Glomerular visceral epithelial cell (primary cell): ENCODE data around the gene NBEAL1.
A peak's percentile ranks its signal among the peaks of the same experiment; 100 is the strongest.
"Not testable (repeated sequence)": the region's sequence is repeated elsewhere in the genome, so short reads cannot be mapped to it uniquely, and the experiment has no call there.

Source experiments
- DNase-seq: peaks from one replicate; pipeline ENCODE4 v3.0.0-alpha.2; 2016; ENCODE audit errors: extremely low spot score

The NBEAL1 gene

GRCh38 chr2:203014456-203015199 is at the start of gene NBEAL1:
TSS of gene NBEAL1 (plus strand) at chr2:203014875. CDS start at chr2:203016385, 1,510 bp downstream.
- peak; percentile 99 for DNase-seq

DNA sequence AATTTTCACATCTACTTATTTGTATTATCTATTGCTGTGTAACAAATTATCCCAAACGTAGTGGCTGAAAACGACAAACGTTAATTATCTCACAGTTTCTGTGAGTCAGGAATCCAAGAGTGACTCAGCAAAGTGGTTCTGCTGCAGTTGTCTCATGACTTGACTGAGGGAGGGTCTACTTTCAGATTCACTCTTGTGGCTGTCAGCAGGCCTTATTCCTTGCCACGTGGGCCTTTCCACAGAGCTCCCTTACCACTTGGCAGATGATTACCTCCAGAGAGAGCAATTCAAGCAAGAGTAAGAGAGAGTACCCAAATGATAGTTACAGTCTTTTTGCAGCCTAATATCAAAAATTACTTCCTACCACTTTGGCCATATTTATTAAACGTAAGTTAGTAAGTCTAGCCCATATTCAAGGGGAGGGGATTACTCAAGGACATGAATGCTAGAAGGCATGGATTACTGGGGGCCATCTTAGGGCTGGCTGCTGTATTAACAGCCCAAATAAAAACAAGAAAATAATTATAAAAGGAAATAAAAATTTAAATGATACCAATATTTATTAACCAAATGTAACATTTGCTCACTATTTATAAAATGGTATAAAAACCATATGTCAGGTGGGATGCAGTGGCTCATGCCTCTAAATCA is 48.7 kb upstream of the NBEAL1 start:
- DNase-seq: peak; percentile 61

DNA sequence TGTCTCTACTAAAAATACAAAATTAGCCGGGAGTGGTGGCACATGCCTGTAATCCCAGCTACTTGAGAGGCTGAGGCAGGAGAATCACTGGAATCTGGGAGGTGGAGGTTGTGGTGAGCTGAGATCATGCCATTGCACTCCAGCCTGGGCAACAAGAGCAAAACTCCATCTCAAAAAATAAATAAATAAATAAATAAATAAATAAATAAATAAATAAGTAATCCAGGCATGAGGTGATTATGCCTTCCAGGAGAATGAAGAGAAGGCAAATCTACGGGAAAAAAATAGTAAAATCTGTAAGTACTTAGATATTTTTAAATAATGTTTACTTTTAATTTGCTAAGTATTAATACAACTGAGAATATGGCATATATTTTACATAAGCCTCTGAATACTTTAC is 45.3 kb upstream of the NBEAL1 start:
- DNase-seq: not testable (repeated sequence)

- no peak for DNase-seq
Observed at GRCh38 chr2:202976809-202977208, 37.9 kb upstream of the NBEAL1 start.

DNA sequence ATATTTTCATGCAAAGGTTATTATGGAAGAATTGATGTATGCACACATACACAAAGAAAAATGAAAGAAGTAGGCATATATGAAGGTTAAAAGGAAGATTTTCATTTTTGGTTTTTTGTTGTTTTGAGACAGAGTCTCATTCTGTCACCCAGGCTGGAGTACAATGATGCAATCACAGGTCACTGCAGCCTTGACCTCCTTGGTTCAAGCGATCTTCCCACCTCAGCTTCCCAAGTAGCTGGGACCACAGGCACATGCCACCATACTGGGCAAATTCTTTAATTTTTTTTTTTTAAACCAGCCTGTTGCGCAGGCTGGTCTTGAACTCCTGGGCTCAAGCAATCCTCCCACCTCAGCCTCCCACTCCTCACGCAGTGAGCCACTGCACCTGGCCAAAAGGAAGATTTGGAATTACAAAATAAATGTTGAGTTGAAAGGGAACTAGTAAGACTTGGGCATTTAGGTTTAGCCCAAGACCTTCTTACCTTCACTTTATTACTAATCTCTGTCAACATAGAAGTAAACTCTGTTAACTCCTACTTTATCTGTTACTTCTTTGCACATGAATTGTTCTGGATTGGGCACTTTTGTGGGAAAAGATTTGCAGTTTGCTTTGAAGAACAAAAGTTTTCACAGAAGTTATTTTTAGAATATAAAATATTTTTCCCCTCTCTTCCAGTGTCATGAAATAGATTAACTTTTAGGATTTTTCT is 31.7 kb upstream of the NBEAL1 start:
- DNase-seq: no peak

DNA sequence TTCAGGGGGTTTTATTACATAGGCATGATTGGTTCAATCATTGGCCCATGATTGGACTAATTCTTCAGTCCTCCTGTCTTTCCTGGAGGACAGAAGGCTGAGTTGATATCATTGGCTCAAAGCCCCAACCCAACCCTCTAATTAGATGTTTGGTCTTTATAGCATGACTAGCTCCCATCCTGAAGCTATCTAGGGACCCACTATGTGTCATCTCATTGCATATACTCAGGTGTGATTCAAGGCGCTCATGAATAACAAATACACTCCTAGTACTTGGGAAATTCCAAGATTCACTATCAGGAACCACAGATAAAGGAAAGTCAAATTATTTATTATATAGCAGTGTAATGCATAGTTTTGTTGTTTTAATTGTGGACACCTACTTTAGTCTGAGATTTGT is 24.9 kb upstream of the NBEAL1 start:
- DNase-seq: no peak

DNA sequence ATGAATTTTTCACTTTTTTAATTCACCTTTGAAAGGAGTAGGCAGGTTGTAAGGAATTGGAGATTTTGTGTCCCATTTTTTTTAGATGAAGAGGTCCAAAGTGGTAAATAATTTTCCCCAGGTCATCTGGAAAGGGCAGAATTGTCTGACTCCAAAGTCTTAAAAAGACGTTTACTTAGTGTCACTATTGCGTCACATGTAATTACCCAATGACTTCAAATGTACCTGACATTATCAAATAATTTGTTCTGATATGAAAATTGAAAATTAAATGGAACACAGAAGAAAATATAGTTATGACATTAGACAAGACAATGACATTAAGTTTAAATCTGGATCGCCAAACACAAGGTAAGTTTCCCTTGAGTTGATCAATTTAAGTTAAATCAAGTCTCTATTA is 24.2 kb upstream of the NBEAL1 start:
- DNase-seq: no peak

DNA sequence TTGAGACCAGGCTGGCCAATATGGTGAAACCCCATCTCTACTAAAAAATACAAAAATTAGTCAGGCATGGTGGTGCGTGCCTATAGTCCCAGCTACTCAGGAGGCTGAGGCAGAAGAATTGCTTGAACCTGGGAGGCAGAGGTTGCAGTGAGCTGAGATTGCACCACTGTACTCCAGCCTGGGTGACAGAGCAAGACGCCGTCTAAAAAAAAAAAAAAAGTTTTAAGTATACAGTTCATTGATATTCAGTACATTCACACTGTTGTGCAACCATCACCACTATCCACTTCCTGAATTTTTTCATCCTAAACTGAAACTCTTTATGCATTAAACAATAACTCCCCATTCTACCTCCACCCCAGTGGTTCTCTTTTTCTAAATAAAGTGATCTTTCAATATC is 17.6 kb upstream of the NBEAL1 start:
- not testable (repeated sequence) for DNase-seq

DNA sequence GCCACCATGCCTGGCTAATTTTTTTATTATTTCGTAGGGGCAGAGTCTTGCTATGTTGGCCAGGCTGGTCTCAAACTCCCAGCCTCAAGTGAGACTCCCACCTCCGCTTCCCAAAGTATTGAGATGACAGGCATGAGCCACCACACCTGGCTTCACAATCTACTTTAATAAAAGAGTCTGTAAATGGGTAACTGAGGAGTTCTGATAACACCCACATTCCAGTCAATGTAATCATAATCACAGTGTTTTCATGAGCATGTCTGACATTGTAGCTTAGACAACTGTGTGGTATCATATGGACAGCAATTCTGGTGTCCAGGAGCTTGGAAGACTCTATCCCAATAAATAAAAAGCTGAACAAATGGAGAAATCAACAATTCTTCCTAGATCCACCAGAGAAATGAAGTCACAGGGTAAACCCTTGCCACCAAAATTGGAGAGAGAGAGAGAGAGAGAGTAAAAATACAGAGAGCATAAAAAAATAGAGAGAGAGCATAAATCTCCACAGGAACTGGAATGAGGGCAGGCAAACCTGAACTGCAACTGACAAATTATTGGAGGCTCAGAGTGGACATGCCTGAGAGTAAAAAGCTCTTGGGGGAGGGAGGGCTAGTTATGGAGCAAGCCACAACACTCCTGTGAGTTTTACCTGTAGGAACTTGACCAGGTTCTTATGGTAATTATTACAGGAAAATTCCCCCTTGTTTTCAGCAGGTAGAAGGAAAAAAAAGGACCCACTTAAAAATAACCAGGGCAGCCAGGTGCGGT is 12.4 kb upstream of the NBEAL1 start:
- DNase-seq: peak; percentile 57

DNA sequence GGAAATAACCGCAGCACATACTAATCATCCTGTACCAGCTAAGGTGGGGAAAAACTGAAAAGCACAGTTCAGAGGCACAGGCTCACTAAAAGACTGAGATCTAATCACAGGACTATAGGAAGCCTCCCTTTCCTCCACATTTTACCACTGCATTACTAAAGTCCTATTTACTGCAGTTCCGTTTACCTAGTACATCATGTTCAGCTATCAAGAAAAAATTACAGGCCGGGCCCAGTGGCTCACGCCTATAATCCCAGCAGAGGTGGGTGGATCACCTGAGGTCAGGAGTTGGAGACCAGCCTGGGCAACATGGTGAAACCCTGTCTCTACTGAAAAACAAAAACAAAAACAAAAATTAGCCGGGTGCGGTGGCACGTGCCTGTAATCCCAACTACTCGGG is 11.0 kb upstream of the NBEAL1 start:
- no peak for DNase-seq

GRCh38 chr2:203016716-203017115 is 2.0 kb downstream of the NBEAL1 start:
- DNase-seq: no peak

- DNase-seq: no peak
Observed at GRCh38 chr2:203018181-203018580, 3.5 kb downstream of the NBEAL1 start.

DNA sequence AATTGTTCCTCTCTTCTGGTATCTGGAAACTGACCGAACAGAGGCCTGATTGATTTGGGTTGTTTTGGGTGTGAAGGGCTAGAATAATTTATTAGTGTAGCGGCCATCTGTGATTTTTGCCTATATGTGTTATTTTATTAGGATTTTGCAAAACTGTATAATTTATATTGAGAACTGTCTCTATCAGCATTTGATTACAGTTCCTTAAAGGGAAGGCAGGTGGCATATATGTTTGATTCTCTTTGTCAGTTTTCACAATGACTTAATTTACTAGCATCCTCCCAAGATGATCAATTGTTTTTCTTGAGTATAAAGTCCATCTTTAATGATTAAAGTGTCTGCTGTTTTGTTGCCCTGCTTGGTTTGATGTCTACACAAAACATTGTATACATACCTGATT is 4.5 kb downstream of the NBEAL1 start:
- no peak for DNase-seq

GRCh38 chr2:203021991-203022390 is 7.3 kb downstream of the NBEAL1 start:
- DNase-seq: no peak

DNA sequence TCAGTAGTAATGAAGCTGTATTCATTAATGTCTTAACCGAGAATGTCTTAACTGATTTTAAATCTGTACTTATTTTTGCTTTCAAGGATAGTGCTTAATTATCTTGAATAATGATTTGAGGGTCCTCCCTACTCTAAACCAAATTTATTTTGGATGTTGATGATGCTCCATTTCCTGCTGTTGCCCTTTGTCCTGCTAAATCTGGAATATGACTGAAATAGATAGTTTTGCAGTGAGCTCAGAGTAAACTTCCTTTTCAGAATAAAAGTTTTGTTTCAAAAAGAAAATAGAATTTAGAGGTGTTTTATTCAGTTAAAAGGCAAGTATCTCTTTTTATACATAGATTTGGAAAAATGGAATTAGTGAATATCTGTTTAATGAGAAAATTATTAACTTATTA is 8.1 kb downstream of the NBEAL1 start:
- no peak for DNase-seq

GRCh38 chr2:203025592-203025991 is 10.9 kb downstream of the NBEAL1 start:
- DNase-seq: no peak

- DNase-seq: no peak
Observed at GRCh38 chr2:203030545-203030944, 15.9 kb downstream of the NBEAL1 start.

- no peak for DNase-seq
Observed at GRCh38 chr2:203030991-203031390, 16.3 kb downstream of the NBEAL1 start.

- no peak for DNase-seq
Observed at GRCh38 chr2:203033395-203033794, 18.7 kb downstream of the NBEAL1 start.

- DNase-seq: no peak
Observed at GRCh38 chr2:203035879-203036470, 21.3 kb downstream of the NBEAL1 start.

- DNase-seq: no peak
Observed at GRCh38 chr2:203037026-203037425, 22.4 kb downstream of the NBEAL1 start.

GRCh38 chr2:203038586-203038985 is 23.9 kb downstream of the NBEAL1 start:
- no peak for DNase-seq
